ENCODE data around the gene RHBDD1. TPM values are rescaled to one million over a fixed set of nuclear protein-coding genes. Genes with fewer than 3 reads are reported as not detected.

RHBDD1 gene
- total and polyA plus RNA-seq, 2 experiments from 2014 or later = 20.1 to 20.9 TPM

- Histone ChIP-seq H3K27me3 (no peaks in the 10 kb centered on the region), H3K27ac (no peak overlapping the region), H2AFZ (no peak overlapping the region), H3K36me3 (replicated peaks; ENCODE audit: insufficient read depth, low read depth) (no peaks in the 10 kb centered on the region), H3K9me2 (replicated peaks; ENCODE audit: insufficient read depth) (no peaks in the 10 kb centered on the region), H4K20me1 (ENCODE audit: insufficient read depth, poor library complexity, severe bottlenecking) (no peaks in the 10 kb centered on the region), H3K4me1 (ENCODE audit: insufficient read depth) (no peaks in the 10 kb centered on the region), H3K4me3 (no peak overlapping the region), H3K79me2 (no peaks in the 10 kb centered on the region), H3K9me3 (ENCODE audit: low read depth) (no peaks in the 10 kb centered on the region), H3K4me2 (no peak overlapping the region)
- TF ChIP-seq EZH2phosphoT487 (IDR thresholded peaks at IDR 0.05; ENCODE audit: low read depth, severe bottlenecking, unreplicated experiment) (no peak), EZH2 (IDR thresholded peaks at IDR 0.05; ENCODE audit: borderline replicate concordance) (no peak)
- TF ChIP-seq, protein P1, sequence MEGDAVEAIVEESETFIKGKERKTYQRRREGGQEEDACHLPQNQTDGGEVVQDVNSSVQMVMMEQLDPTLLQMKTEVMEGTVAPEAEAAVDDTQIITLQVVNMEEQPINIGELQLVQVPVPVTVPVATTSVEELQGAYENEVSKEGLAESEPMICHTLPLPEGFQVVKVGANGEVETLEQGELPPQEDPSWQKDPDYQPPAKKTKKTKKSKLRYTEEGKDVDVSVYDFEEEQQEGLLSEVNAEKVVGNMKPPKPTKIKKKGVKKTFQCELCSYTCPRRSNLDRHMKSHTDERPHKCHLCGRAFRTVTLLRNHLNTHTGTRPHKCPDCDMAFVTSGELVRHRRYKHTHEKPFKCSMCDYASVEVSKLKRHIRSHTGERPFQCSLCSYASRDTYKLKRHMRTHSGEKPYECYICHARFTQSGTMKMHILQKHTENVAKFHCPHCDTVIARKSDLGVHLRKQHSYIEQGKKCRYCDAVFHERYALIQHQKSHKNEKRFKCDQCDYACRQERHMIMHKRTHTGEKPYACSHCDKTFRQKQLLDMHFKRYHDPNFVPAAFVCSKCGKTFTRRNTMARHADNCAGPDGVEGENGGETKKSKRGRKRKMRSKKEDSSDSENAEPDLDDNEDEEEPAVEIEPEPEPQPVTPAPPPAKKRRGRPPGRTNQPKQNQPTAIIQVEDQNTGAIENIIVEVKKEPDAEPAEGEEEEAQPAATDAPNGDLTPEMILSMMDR (IDR thresholded peaks at IDR 0.05; ENCODE audit: poor library complexity) = no peak
- WGBS (ENCODE audit: low lambda C conversion rate, missing lambda C conversion rate) = 95% methylated on average over 4 of the region's 4 CpGs
- no peak for DNase-seq (ENCODE audit: low spot score)
These were observed 62.3 kb downstream of the RHBDD1 start for GRCh38 chr2:226898121-226898520.

DNA sequence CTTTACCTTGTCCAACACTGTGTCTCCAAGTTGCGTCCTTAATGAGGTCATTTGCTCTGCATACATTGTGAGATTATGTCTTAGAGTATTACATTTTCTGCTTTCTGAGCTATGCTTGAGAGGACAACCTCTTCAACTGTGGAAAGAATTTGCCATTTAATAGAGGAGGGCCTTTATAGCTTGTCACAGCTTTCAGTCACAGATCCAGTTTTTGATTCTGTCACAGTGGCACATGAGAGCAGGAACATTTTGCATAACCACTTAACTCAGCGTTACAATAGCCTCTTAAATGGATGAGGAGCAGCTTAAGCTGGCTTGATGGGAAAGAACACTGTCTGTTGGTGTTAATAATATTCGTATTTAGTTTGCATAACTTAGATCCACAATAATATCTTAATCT lies 63.0 kb downstream of the RHBDD1 start:
- Histone ChIP-seq H4K20me1 (ENCODE audit: insufficient read depth, poor library complexity, severe bottlenecking) (no peaks in the 10 kb centered on the region), H3K9me2 (replicated peaks; ENCODE audit: insufficient read depth) (no peaks in the 10 kb centered on the region), H3K4me1 (ENCODE audit: insufficient read depth) (no peaks in the 10 kb centered on the region), H3K36me3 (replicated peaks; ENCODE audit: insufficient read depth, low read depth) (no peaks in the 10 kb centered on the region), H3K4me2 (no peak overlapping the region), H3K4me3 (no peak overlapping the region), H3K9me3 (ENCODE audit: low read depth) (no peaks in the 10 kb centered on the region), H3K27ac (no peak overlapping the region), H3K27me3 (no peaks in the 10 kb centered on the region), H3K79me2 (no peaks in the 10 kb centered on the region), H2AFZ (no peak overlapping the region)
- TF ChIP-seq EZH2 (IDR thresholded peaks at IDR 0.05; ENCODE audit: borderline replicate concordance) (no peak), EZH2phosphoT487 (IDR thresholded peaks at IDR 0.05; ENCODE audit: low read depth, severe bottlenecking, unreplicated experiment) (no peak)
- TF ChIP-seq, protein P1 (IDR thresholded peaks at IDR 0.05; ENCODE audit: poor library complexity) = no peak
- DNase-seq (ENCODE audit: low spot score) = no peak
- whole genome bisulfite sequencing (ENCODE audit: low lambda C conversion rate, missing lambda C conversion rate) = 87% methylated on average over 3 of the region's 3 CpGs

DNA sequence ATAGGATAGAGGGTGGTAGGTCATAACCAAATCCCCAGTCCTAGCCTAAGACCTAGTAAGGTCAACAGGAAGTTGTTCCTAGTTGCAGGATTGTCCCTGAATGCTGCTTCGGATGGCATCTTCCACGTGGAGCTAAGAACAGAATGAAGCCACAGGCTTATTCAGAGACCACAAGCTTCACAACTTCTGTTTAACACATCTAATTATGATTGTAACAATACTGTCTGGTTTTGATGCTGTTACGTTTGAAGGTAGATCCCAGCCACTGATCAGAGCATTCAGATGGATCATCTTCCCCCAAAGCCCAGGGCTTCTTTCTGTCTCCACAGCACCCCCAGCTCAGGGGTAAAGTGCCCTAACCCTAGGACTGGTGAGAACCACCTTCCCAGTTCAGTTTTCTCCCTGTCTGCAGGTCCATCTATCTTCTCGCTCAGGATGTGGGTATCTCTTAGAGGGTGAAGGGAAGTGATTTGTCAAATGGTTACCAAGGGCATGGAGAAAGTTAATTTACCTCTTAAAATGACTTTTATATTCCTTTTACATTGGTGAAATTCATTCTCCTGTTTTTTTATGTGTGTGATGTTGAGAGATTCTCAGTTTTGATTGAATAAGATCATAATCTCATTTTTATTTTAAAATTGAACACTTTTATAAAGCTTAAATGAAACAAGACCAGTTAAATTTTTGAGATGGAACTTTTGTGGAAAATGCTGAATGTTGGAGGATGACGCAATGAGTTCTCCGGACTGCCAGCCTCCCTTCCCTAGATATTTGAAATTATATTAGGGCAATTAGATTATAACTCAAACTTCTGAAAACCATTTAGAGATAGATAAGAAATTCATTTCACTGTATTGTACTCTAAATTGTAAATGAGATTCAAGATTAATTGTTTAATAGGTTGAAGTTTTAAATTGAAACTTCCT lies 66.5 kb downstream of the RHBDD1 start:
- no peak for DNase-seq (ENCODE audit: low spot score)
- TF ChIP-seq EZH2phosphoT487 (IDR thresholded peaks at IDR 0.05; ENCODE audit: low read depth, severe bottlenecking, unreplicated experiment) (no peak), EZH2 (IDR thresholded peaks at IDR 0.05; ENCODE audit: borderline replicate concordance) (no peak)
- TF ChIP-seq, protein P1 (IDR thresholded peaks at IDR 0.05; ENCODE audit: poor library complexity) = no peak

More for the DNA sequence above, 66.5 kb downstream of the RHBDD1 start:
- H3K27me3 ChIP-seq = no peaks in the 10 kb centered on the region
- no peaks in the 10 kb centered on the region for H3K79me2 ChIP-seq
- H3K4me2 ChIP-seq = no peak overlapping the region
- no peak overlapping the region for H3K27ac ChIP-seq
- H2AFZ ChIP-seq = no peak overlapping the region
- 93% methylated on average over 6 of the region's 6 CpGs for WGBS (ENCODE audit: low lambda C conversion rate, missing lambda C conversion rate)
- H3K9me2 ChIP-seq (replicated peaks; ENCODE audit: insufficient read depth) = no peaks in the 10 kb centered on the region
- H3K36me3 ChIP-seq (replicated peaks; ENCODE audit: insufficient read depth, low read depth) = no peaks in the 10 kb centered on the region
- no peaks in the 10 kb centered on the region for H4K20me1 ChIP-seq (ENCODE audit: insufficient read depth, poor library complexity, severe bottlenecking)
- H3K9me3 ChIP-seq (ENCODE audit: low read depth) = no peaks in the 10 kb centered on the region
- no peak overlapping the region for H3K4me3 ChIP-seq
- H3K4me1 ChIP-seq (ENCODE audit: insufficient read depth) = no peaks in the 10 kb centered on the region

Data from hepatocyte (in vitro differentiated cells).